Colonic mucosa (tissue), 4 donors: ENCODE measurements around the gene SYTL5. TPM values are rescaled to one million over a fixed set of nuclear protein-coding genes. Genes with fewer than 3 reads are reported as not detected.
"Not testable (repeated sequence)": the region's sequence is repeated elsewhere in the genome, so short reads cannot be mapped to it uniquely, and the experiment has no call there.

Experiments
- DNase-seq: peaks from one replicate; pipeline ENCODE4 v3.0.0-alpha.2; 2020
- H3K27ac ChIP-seq: fragments of 200-600 bp; one replicate; pipeline ENCODE4 v1.8.0; 2021
- H3K27me3 ChIP-seq: fragments of 200-600 bp; one replicate; pipeline ENCODE4 v1.8.0; 2021
- H3K36me3 ChIP-seq: fragments of 200-600 bp; one replicate; pipeline ENCODE4 v1.8.0; 2021
- H3K4me1 ChIP-seq: fragments of 200-600 bp; one replicate; pipeline ENCODE4 v1.8.0; 2021; ENCODE audit warnings: mild to moderate bottlenecking
- H3K4me3 ChIP-seq: fragments of 200-600 bp; one replicate; pipeline ENCODE4 v1.8.0; 2021
- H3K9ac ChIP-seq, 2 donors: one replicate each; pipeline ENCODE4 v1.7.0; 2013; ENCODE audit warnings: control low read depth in 2 of 2, low read depth in 2 of 2, low read length in 2 of 2
- H3K9me3 ChIP-seq: fragments of 200-600 bp; one replicate; pipeline ENCODE4 v1.8.0; 2021
- CTCF ChIP-seq: fragments of 200-600 bp; IDR thresholded peaks from one replicate; pipeline ENCODE4 v1.8.0; 2022; ENCODE audit warnings: antibody characterized with exemption, mild to moderate bottlenecking
- intact Hi-C: fragments of 100-400 bp; cut with DNase I; formaldehyde crosslinking; loops from one replicate; pipeline ENCODE4 v1.14.1; 2022
- total RNA-seq, 2 donors: library from RNA; stranded (reverse); fragmentation: NEBNext Ultra II Directional in 1 of 2; extraction: Animal tissue kit (Norgen Biotek cat#: 25700) in 1 of 2; gene quantifications; one replicate each; pipeline ENCODE4 v1.2.1, GENCODE V29; 2021
- donor health status: healthy.
- donor health status: DM: no; HTN: no; CAD: no.
- donor health status: DM: no; HTN: no; CAD: no.

SYTL5 gene
- total RNA-seq, 2 donors from 2014 or later = 5.4 to 7.1 TPM

- Histone ChIP-seq H3K9me3 (no peaks in the 10 kb centered on the region), H3K9ac (no peak overlapping the region), H3K36me3 (no peaks in the 10 kb centered on the region), H3K4me3 (no peak overlapping the region), H3K27me3 (peaks cover 5% of the 10 kb centered on the region), H3K27ac (no peak overlapping the region), H3K4me1 (no peaks in the 10 kb centered on the region)
- TF ChIP-seq CTCF = no peak
- intact Hi-C loops = no loop called here
- no peak for DNase-seq
These were observed 30.9 kb upstream of the SYTL5 start for GRCh38 chrX:37975421-37975820.

GRCh38 chrX:37976153-37976552 lies 30.2 kb upstream of the SYTL5 start:
- H3K27me3 ChIP-seq = peaks cover 5% of the 10 kb centered on the region
- no peak overlapping the region for H3K9ac ChIP-seq
- intact Hi-C loops = no loop called here
- H3K4me1 ChIP-seq = no peaks in the 10 kb centered on the region
- H3K27ac ChIP-seq = no peak overlapping the region
- no peaks in the 10 kb centered on the region for H3K9me3 ChIP-seq
- no peak for TF ChIP-seq CTCF
- no peak for DNase-seq
- no peak overlapping the region for H3K4me3 ChIP-seq
- no peaks in the 10 kb centered on the region for H3K36me3 ChIP-seq

- Histone ChIP-seq H3K27ac (no peak overlapping the region), H3K36me3 (no peaks in the 10 kb centered on the region), H3K4me3 (no peak overlapping the region), H3K4me1 (no peaks in the 10 kb centered on the region), H3K9ac (no peak overlapping the region), H3K9me3 (no peaks in the 10 kb centered on the region), H3K27me3 (no peaks in the 10 kb centered on the region)
- no peak for TF ChIP-seq CTCF
- no peak for DNase-seq
- intact Hi-C loops = no loop called here
These were observed 21.5 kb upstream of the SYTL5 start for GRCh38 chrX:37984880-37985279.

GRCh38 chrX:37986893-37987292 lies 19.5 kb upstream of the SYTL5 start:
- TF ChIP-seq CTCF = no peak
- Histone ChIP-seq H3K4me3 (no peak overlapping the region), H3K27me3 (no peaks in the 10 kb centered on the region), H3K27ac (no peak overlapping the region), H3K4me1 (no peaks in the 10 kb centered on the region), H3K36me3 (no peaks in the 10 kb centered on the region), H3K9me3 (no peaks in the 10 kb centered on the region), H3K9ac (no peak overlapping the region)
- DNase-seq = no peak
- intact Hi-C loops = no loop called here

GRCh38 chrX:37989304-37989703 lies 17.0 kb upstream of the SYTL5 start:
- Histone ChIP-seq H3K36me3 (no peaks in the 10 kb centered on the region), H3K27me3 (no peaks in the 10 kb centered on the region), H3K9ac (no peak overlapping the region), H3K9me3 (no peaks in the 10 kb centered on the region), H3K4me1 (no peaks in the 10 kb centered on the region), H3K27ac (peak overlapping the region; percentile 1), H3K4me3 (no peak overlapping the region)
- intact Hi-C loops = no loop called here
- no peak for TF ChIP-seq CTCF
- no peak for DNase-seq

- H3K27ac ChIP-seq, H3K27me3 ChIP-seq, intact Hi-C loops, H3K4me3 ChIP-seq, DNase-seq, H3K36me3 ChIP-seq, H3K9me3 ChIP-seq, H3K4me1 ChIP-seq, H3K9ac ChIP-seq: not testable (repeated sequence)
These were observed 15.1 kb upstream of the SYTL5 start for GRCh38 chrX:37991303-37991702.
